Thoracic aorta (tissue), 2 donors: ENCODE results near the gene ADCY7. TPM values are rescaled to one million over a fixed set of nuclear protein-coding genes. Genes with fewer than 3 reads are reported as not detected.

ENCODE experiments used
- ATAC-seq: fragments of 150-250 bp; one replicate; pipeline ENCODE4 v1.8.0; 2017; ENCODE audit warnings: low read depth; ENCODE audit not compliant: insufficient number of reproducible peaks, low FRiP score
- DNase-seq: peaks from one replicate; pipeline ENCODE4 v3.0.0-alpha.2; 2020; ENCODE audit warnings: low spot score
- H3K27ac ChIP-seq, 2 donors: fragments of 200-600 bp; sonication (generic); 1 replicate in 1 of 2; 2 replicates in 1 of 2; pipeline ENCODE4 v1.5.1; 2016; ENCODE audit warnings: mild to moderate bottlenecking in 2 of 2, moderate library complexity in 2 of 2
- H3K27me3 ChIP-seq: fragments of 200-600 bp; sonication (generic); replicated peaks from 2 replicates; pipeline ENCODE4 v1.6.0; 2016; ENCODE audit warnings: mild to moderate bottlenecking; ENCODE audit not compliant: insufficient read depth
- H3K36me3 ChIP-seq: fragments of 200-600 bp; sonication (generic); one replicate; pipeline ENCODE4 v1.5.1; 2016
- H3K4me1 ChIP-seq, 2 donors: fragments of 200-600 bp; sonication (generic); 1 replicate in 1 of 2; 2 replicates in 1 of 2; pipeline versions ENCODE4 v1.5.1 to v1.6.0; 2016; ENCODE audit warnings: low read depth in 2 of 2, mild to moderate bottlenecking in 1 of 2; ENCODE audit not compliant: control insufficient read depth in 1 of 2
- H3K4me3 ChIP-seq: fragments of 200-600 bp; sonication (generic); 2 replicates; pipeline ENCODE4 v1.5.1; 2016; ENCODE audit warnings: mild to moderate bottlenecking
- H3K9me3 ChIP-seq: fragments of 200-600 bp; sonication (generic); 2 replicates; pipeline ENCODE4 v1.5.1; 2016
- total RNA-seq, 2 donors: library from RNA; depleted of rRNA; stranded (reverse); fragments of >200 nt; gene quantifications; one replicate each; pipeline versions ENCODE4 v1.1.0 to v1.2.3, GENCODE V29; 2016
- TF ChIP-seq, protein P1 (sequence below): fragments of 200-600 bp; sonication (generic); IDR thresholded peaks from one replicate; pipeline ENCODE4 v1.5.1; 2019; ENCODE audit warnings: antibody characterized with exemption

Gene ADCY7
- total RNA-seq, 2 donors from 2014 or later: 35.9 to 39.8 TPM

DNA sequence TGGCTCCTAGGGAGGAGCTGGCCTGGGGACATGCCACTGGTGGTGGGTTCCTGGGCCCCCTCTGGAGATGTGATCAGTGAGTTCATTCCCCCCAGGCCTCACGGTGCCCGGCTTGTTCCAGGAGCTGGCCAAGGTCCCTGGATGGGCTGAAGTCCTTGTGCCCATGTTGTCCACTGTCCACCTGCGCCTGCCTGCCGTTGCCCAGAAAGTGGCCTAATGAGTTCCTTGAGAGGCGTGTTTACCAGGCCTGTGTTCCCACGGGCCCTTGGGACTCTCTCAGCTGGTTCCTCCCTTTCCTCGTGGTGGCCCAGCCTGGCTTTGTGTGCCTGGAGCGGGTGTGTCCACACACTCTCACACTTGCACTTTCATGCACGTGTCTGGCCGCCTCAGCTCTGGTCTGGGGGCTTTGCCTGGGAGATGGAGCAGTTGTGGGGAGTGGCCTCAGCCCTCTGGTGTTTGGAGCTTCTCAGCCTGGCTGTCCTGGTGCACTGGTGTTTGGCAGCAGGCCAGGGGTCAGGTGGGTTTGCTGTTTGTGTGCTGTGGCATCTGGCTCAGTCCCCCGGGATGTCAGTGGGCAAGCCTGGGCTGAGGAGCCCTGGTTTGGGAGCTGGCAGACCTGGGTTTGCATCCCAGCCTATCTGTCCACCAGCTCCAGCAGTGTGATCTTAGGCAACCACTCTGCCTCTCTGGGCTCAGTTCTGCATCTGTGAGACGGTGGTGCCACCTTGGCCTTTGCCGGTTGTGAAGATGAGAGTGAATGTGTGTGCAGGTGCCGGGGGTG lies 18.0 kb downstream of the ADCY7 start:
- TF ChIP-seq, protein P1, sequence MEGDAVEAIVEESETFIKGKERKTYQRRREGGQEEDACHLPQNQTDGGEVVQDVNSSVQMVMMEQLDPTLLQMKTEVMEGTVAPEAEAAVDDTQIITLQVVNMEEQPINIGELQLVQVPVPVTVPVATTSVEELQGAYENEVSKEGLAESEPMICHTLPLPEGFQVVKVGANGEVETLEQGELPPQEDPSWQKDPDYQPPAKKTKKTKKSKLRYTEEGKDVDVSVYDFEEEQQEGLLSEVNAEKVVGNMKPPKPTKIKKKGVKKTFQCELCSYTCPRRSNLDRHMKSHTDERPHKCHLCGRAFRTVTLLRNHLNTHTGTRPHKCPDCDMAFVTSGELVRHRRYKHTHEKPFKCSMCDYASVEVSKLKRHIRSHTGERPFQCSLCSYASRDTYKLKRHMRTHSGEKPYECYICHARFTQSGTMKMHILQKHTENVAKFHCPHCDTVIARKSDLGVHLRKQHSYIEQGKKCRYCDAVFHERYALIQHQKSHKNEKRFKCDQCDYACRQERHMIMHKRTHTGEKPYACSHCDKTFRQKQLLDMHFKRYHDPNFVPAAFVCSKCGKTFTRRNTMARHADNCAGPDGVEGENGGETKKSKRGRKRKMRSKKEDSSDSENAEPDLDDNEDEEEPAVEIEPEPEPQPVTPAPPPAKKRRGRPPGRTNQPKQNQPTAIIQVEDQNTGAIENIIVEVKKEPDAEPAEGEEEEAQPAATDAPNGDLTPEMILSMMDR: no peak
- Histone ChIP-seq H3K9me3 (no peaks in the 10 kb centered on the region), H3K27me3 (no peaks in the 10 kb centered on the region), H3K27ac (no peak overlapping the region), H3K36me3 (no peaks in the 10 kb centered on the region), H3K4me3 (no peak overlapping the region), H3K4me1 (peaks cover 12 to 24% of the 10 kb centered on the region in 2 donors)
- DNase-seq (no peak), ATAC-seq (no peak)

DNA sequence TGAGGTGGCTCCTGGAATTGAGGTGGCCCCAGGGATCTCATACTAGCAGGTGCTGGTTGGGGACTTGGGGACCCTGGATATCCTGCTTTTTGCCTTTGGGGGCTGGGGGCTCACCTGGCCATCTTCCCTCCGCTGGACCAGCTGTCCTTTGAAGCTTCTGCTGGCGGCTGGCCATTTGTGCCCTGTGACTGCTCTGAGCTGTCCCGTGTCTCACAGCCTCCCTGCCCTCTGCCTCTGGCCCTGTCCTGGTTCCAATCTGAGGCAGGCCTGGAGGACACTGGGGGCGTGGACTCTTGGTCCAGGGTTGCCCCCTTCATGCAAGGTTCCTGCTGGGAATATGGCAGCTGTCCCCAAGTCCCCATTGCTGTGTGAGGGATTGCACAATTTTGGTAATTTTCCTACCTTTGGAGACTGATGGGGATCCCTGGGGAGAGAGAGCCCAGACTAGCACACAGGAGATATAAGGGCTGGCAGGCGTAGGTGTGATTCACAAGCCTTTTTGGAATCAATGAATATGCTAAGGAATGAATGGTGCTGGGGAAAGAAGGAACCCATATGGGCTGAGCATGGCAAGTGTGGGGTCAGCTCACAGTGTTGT lies 19.2 kb downstream of the ADCY7 start:
- no peaks in the 10 kb centered on the region for H3K27me3 ChIP-seq
- DNase-seq (no peak), ATAC-seq (no peak)
- peaks cover 12 to 24% of the 10 kb centered on the region in 2 donors for H3K4me1 ChIP-seq
- TF ChIP-seq, protein P1: no peak
- H3K27ac ChIP-seq: no peak overlapping the region
- H3K4me3 ChIP-seq: no peak overlapping the region
- no peaks in the 10 kb centered on the region for H3K9me3 ChIP-seq
- no peaks in the 10 kb centered on the region for H3K36me3 ChIP-seq

DNA sequence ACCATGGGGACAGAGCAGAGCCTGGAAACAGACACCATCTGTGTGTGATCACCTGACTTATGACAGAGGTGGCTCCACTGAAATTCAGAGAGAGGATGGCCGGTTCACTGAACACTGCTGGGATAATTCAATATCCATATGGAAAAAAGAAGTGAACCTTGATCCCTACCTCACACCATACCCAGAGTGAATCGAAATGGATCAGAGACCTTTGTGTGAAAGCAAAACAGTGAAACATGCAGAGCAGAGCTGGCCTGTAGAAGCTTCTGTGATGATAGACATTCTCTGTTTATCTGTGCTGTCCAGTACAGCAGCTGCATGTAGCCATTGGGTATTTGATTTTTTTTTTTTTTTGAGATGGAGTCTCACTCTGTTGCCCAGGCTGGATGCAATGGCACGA lies 20.3 kb downstream of the ADCY7 start:
- no peaks in the 10 kb centered on the region for H3K36me3 ChIP-seq
- no peak for DNase-seq
- no peaks in the 10 kb centered on the region for H3K9me3 ChIP-seq
- no peaks in the 10 kb centered on the region for H3K27me3 ChIP-seq
- H3K4me3 ChIP-seq: no peak overlapping the region
- no peak for ATAC-seq
- no peak overlapping the region for H3K27ac ChIP-seq
- TF ChIP-seq, protein P1: no peak
- peaks cover 10 to 20% of the 10 kb centered on the region in 2 donors for H3K4me1 ChIP-seq

DNA sequence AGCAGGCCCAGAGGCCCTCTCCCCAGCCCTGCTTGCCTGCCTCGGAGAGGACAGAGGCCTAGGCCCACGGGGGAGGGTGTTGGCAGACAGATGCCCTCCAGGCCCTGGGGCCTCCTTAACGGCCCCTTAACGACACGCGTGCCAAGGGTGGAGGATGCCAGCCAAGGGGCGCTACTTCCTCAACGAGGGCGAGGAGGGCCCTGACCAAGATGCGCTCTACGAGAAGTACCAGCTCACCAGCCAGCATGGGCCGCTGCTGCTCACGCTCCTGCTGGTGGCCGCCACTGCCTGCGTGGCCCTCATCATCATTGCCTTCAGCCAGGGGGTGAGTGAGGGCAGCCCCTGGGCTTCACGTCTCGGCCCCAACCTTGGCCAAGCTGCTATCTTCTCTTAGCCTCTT lies 21.7 kb downstream of the ADCY7 start:
- no peaks in the 10 kb centered on the region for H3K9me3 ChIP-seq
- peaks cover 0 to 11% of the 10 kb centered on the region in 2 donors for H3K4me1 ChIP-seq
- TF ChIP-seq, protein P1: no peak
- DNase-seq (no peak), ATAC-seq (no peak)
- H3K27ac ChIP-seq: no peak overlapping the region
- H3K36me3 ChIP-seq: no peaks in the 10 kb centered on the region
- no peak overlapping the region for H3K4me3 ChIP-seq
- H3K27me3 ChIP-seq: no peaks in the 10 kb centered on the region

DNA sequence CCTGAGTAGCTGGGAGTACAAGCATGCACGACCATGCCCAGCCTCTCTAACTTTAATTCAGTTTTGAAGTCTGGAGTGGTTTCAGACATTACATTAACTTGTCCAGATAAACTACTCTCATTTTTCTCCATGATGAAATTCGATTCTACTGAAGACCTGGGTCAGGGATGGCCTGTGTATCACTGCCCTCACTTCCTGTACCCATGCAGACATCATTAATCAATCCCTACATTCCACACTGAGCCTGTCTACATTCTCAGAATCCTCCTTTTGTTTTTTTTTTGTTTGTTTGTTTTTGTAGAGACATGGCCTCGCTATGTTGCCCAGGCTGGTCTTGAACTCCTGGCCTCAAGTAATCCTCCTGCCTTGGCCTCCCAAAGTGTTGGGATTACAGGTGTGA lies 22.6 kb downstream of the ADCY7 start:
- H3K4me3 ChIP-seq: no peak overlapping the region
- no peak for DNase-seq
- no peak overlapping the region for H3K27ac ChIP-seq
- H3K9me3 ChIP-seq: no peaks in the 10 kb centered on the region
- peaks cover 0 to 7% of the 10 kb centered on the region in 2 donors for H3K4me1 ChIP-seq
- H3K27me3 ChIP-seq: no peaks in the 10 kb centered on the region
- ATAC-seq: no peak
- H3K36me3 ChIP-seq: no peaks in the 10 kb centered on the region
- TF ChIP-seq, protein P1: no peak
